Retina (tissue), 1 donor: Measurements from ENCODE around the gene NLRP12.
A peak's percentile ranks its signal among the peaks of the same experiment; 100 is the strongest.
"Not testable (repeated sequence)": the region's sequence is repeated elsewhere in the genome, so short reads cannot be mapped to it uniquely, and the experiment has no call there.

Source experiments
- DNase-seq: peaks from one replicate; pipeline ENCODE4 v3.0.0-alpha.2; 2016

Gene NLRP12

GRCh38 chr19:53824134-53824611 is at the start of gene NLRP12:
Gene NLRP12 (minus strand): TSS chr19:53824314. CDS start chr19:53824174, 140 bp downstream.
- DNase-seq = no peak

DNA sequence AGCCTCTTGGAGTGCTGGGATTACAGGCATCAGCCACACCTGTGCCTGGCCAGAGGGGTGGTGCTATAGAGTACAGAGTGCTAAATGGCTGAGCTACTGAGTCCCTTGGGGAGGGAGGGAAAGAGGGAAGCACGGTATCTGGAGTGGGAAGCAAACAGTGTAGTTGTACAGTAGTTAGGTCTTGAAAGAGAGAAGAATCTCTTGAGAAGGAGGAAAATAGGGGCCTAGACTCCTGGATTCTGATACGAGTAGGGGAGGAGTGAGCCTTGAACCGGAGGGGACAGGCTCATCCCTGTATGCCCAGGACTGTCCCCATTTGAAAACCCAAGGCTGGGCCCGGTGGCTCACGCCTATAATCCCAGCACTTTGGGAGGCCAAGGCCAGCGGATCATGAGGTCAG is 48.6 kb upstream of the NLRP12 start:
- DNase-seq = no peak

DNA sequence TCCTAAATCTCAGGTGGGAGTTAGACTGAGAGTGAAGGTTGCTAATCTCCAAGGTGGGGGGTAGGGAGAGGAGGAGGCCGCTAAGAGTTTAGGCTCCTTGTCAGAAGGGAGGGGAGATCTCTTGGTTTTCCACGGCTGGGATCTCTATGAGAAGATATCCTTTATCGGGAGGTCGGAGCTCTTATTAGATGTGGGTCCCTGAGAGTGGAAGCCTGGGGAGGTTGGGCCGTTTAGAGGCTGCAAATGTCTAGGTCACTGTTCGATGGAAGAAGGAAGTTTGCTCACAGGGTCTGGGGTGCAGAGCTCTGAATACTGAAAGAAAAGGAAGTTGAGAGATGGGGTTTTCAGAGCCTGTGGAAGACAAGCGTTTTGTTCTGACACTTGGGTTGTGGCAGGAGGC is 47.3 kb upstream of the NLRP12 start:
- no peak for DNase-seq

- DNase-seq = no peak
Measured at GRCh38 chr19:53870485-53870844, 46.4 kb upstream of the NLRP12 start.

GRCh38 chr19:53869805-53870484 is 45.8 kb upstream of the NLRP12 start:
- DNase-seq = not testable (repeated sequence)

DNA sequence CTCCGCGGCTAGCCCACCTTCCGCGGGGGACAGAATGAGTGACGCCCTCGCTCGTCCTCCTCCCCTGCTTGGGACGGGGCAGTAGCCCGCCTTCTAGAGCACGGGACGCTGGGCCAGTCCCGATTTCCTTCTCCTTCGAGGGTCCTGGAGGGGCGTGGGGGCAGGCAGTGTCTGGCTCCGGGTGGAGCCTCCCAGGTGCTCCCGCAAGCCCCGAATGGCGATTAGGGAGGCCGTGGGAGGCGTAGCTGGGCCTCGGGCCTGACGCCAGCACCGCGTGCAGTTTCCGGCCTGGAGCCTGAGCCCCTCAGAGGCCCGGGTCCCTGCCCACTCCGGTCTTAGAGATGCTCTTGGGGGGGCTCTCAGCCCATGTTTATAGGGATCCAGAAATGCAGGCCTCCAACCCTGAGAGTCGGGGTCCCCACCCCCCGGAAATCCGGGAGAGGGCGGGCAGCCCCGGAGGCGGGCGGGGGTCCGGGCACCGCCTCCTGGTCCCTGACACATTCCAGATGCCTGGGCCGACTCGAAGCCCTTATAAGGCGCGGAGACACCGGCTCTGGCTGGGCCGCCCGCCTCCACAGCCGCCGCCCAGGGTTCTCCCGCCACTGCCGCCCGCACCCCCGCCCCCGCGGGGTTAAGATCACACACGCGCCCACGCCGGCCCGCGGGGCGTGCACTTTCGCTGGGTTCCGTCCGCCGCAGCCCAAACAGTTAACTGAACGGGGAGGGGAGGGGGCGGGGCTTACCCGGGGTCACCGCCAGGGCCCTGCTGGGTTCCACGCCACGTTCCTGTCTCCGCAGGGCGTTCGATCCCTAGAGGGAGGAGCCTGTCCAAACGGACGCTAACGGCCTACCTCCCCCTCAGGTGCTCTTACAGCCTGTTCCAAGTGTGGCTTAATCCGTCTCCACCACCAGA is 45.0 kb upstream of the NLRP12 start:
- peak; percentile 90 for DNase-seq

DNA sequence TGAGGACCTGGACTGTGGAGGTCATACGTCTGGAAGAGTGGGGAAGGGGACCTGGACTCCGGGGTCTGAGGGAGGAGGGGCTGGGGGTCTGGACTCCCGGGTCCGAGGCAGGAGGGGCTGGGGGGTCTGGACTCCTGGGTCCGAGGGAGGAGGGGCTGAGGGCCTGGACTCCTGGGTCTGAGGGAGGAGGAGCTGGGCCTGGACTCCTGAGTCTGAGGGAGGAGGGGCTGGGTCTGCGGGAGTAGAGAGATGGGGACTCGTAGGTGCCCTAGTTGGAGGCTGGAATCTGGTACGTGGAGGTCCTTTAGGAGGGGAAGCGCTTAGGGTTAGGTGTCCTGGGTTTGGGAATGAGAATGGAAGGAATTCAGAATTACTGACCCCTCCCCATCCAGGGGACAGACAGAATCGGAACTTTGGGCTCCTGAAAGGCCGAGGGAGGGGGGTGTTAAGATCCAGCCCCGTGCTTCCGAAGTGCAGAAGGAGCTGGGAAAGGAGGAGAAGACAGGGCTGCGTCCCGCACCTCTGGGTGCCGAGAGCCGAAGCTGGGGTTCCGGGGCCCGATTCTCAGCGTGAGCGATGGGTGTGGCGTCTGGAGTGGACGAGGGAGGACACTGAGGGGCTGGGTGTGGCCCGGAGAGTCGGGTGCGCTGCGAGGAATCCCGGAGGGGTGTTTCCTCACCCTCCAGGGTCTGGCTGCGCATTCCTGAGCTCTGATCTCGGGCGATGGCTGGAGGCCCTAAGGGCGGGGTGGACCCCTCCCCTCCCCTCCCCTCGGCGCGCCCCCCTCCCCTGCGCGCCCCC is 44.2 kb upstream of the NLRP12 start:
- DNase-seq = peak; percentile 62

DNA sequence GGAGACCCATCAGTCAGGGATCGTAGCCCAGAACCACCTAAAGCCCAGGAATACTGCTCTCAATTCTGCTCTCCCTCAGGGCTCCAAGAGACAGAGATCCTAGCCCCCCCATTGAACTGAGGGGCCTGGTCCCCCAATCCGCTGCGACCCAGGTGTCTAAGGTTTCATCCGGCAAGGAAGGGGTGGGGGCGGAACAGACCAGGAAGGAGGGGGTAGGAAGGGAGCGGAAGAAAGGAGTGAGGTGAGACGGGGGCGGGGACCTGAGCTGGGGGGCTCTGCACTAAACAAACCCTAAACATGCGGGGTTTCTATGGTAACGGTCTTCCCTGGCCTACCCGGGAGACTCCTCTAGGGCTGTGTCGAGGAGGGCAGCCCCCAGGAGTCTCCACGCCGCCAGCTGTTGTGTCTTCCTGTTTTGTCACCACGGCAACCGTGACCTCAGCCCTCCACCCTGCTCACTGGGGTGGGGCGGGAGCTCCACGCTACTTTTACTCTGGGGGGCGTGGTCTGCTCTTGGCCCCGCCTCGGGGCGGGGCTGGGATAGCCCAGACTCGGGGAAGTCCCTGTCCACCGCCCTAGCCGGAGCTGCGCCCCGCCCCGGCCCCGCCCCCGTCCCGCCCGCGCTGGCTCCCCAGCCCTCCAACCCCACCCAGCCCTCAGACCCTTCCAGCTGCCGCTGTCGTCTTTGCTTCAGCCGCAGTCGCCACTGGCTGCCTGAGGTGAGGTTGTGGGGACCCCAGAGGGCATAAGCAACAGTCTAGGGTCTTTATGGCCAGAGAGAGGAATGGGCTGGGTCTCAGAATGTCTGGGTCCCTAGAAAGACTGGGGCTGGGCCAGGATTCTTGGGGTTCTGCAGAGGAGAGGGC is 43.3 kb upstream of the NLRP12 start, which contains the start of gene MYADM:
MYADM (plus strand) TSS at position 659 of the 866 bp plus-strand sequence. CDS start 5,647 bp downstream, outside the sequence.
- DNase-seq = peak; percentile 97

GRCh38 chr19:53866865-53867224 is 42.7 kb upstream of the NLRP12 start:
- peak; percentile 73 for DNase-seq

DNA sequence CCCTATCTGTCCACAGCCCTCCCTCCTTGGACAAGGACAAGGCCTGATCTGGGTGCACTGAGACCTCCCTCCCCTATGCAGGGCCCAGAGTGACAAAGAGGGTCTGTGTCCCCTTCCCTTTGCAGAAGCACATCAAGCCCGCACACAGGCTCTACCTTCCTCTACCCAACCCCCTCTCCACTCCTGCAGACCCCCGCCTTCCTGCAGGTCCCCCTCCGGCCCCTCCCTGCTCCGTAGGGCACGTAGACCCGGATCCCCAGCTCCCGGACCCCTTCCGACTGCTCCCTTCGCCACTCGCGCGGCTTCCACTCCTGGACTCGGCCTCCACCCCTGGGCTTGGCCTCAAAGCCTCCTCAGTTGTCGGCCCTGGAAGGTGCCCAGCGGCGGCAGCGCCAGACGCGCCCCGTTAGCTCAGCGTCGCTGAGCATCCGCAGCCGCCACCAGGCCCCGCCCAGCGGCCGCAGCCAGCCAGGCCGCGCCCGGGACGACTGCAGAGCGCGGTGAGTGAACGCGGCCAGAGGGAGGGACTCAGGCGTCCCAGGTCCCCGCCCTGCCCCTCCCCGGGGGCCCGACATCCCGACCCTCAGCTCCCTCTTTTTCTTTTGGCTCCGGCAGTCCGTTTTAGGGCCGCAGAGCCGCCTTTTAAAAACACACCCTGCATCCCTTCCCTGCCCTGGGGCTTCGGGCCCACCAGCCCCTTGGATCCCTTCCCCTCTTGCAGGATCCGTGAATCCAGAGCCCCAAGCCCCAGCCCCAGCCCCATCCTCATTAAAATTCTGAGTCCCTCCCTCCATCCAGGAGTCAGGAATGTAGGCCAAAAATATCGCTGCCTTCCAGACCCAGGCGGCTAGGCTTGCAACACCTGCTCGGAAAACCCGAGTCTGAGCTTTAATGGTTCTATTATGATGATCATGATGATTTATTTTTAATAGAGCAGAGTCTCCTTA is 42.1 kb upstream of the NLRP12 start:
- DNase-seq = peak; percentile 92

DNA sequence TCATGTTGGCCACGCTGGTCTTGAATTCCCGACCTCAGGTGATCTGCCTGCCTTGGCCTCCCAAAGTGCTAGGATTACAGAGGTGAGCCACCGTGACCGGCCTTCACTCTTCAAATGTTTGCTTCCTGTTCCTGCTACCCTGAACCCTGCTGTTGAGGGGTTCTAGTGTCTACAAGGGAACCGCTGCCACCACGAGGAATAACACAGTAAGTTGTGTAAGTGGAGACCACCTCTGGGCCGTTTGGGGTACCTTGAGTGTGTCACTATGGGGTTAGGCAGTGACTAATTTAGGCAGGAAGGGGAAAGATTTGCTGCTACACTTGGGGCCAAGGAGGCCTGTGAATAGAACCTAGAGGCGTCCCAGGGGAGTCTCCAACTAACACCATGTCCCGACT is 41.4 kb upstream of the NLRP12 start:
- DNase-seq = peak; percentile 60

- DNase-seq = no peak
Measured at GRCh38 chr19:53864308-53864836, 40.3 kb upstream of the NLRP12 start.

DNA sequence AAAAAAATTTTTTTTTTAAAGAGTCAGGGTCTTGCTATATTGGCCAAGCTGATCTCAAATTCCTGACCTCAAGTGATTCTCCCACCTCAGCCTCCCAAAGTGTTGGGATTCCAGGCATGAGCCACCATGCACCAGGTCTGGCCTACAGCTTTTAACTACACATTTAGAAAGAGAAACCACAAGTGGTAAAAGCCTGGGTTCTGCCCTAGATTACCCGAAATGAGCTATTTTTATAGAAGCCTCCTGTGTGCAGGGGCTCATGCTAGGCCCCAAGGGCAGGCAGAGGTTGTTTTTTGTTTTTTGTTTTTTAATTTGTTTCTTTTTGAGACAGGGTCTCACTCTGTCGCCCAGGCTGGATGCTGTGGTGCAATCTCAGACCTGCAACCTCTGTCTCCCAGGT is 29.6 kb upstream of the NLRP12 start:
- no peak for DNase-seq

- DNase-seq = no peak
Measured at GRCh38 chr19:53849237-53849676, 25.1 kb upstream of the NLRP12 start.

DNA sequence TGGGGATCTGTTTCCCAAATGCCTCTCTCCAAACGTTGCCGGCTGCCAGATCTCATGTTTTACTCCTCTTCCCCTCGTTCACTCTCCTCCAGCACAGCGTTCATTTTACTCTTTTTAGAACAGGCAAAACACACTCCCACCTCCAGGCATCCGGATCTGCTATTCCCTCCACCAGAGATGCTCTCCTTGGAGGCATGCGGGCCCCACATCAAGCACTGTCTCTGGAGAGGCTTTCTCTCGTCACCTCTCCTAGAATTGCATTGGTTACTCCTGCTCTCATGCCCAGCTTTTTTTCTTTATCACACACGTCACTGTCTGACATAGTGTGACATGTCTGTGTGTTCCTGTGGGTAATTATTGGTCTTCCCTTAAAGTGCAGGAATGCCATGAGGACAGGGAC is 23.4 kb upstream of the NLRP12 start:
- no peak for DNase-seq

- DNase-seq = no peak
Measured at GRCh38 chr19:53844849-53845246, 20.7 kb upstream of the NLRP12 start.

GRCh38 chr19:53840914-53841313 is 16.8 kb upstream of the NLRP12 start:
- DNase-seq = not testable (repeated sequence)

DNA sequence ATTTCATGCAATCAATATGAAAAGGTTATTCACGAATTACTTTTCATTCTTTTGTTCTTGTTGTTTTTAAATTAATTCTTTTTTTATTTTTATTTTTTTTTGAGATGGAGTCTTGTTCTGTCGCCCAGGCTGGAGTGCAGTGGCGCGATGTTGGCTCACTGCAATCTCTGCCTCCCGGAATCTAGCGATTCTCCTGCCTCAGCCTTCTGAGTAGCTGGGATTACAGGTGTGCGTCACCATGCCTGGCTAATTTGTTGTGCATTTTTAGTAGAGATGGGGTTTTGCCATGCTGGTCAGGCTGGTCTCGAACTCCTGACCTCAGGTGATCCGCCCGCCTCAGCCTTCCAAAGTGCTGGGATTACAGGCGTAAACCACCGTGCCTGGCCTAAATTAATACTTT is 16.1 kb upstream of the NLRP12 start:
- not testable (repeated sequence) for DNase-seq

GRCh38 chr19:53838446-53838845 is 14.3 kb upstream of the NLRP12 start:
- DNase-seq = not testable (repeated sequence)

- not testable (repeated sequence) for DNase-seq
Measured at GRCh38 chr19:53832861-53833260, 8.7 kb upstream of the NLRP12 start.
